HFF-Myc (cell line): ENCODE data around the gene KCNN1.

Experiments used
- DNase-seq: peaks from one replicate; pipeline ENCODE4 v3.0.0-alpha.2; 2011; ENCODE audit warnings: low read depth; ENCODE audit errors: extremely low read depth
- H3K4me3 ChIP-seq: replicated peaks from 2 replicates; pipeline ENCODE4 v1.5.1; 2011; ENCODE audit warnings: low read depth, mild to moderate bottlenecking, control low read depth, low read length
- CTCF ChIP-seq: IDR thresholded peaks from 2 replicates; pipeline ENCODE4 v1.5.1; 2012; ENCODE audit warnings: mild to moderate bottlenecking, low read depth, low read length, control low read depth; ENCODE audit errors: missing control alignments

The KCNN1 gene

GRCh38 chr19:17953316-17953801, 13.5 kb upstream of the KCNN1 start:
- TF ChIP-seq CTCF: no peak
- DNase-seq: no peak
- no peak overlapping the region for H3K4me3 ChIP-seq

- TF ChIP-seq CTCF: no peak
Observed at GRCh38 chr19:17953869-17954268, 13.0 kb upstream of the KCNN1 start.

GRCh38 chr19:17954401-17954800, 12.5 kb upstream of the KCNN1 start:
- DNase-seq: no peak

More at GRCh38 chr19:17953869-17954268, 13.0 kb upstream of the KCNN1 start:
- DNase-seq: no peak
- H3K4me3 ChIP-seq: no peak overlapping the region

GRCh38 chr19:17957149-17957849, 9.6 kb upstream of the KCNN1 start:
- no peak for TF ChIP-seq CTCF
- DNase-seq: no peak
- H3K4me3 ChIP-seq: no peak overlapping the region

More at GRCh38 chr19:17954401-17954800, 12.5 kb upstream of the KCNN1 start:
- H3K4me3 ChIP-seq: no peak overlapping the region
- no peak for TF ChIP-seq CTCF

GRCh38 chr19:17957885-17958284, 9.0 kb upstream of the KCNN1 start:
- H3K4me3 ChIP-seq: no peak overlapping the region
- no peak for TF ChIP-seq CTCF
- no peak for DNase-seq

- no peak for DNase-seq
- no peak for TF ChIP-seq CTCF
- no peak overlapping the region for H3K4me3 ChIP-seq
Observed at GRCh38 chr19:17963936-17964691, 2.8 kb upstream of the KCNN1 start.
